HK-2 (cell line): ENCODE data around the gene EML6.

Experiments used
- DNase-seq: peaks from one replicate; pipeline ENCODE4 v3.0.0-alpha.2; 2018; ENCODE audit not compliant: unreplicated experiment

Gene EML6

GRCh38 chr2:54912305-54912704, 188.8 kb downstream of the EML6 start:
- no peak for DNase-seq

- no peak for DNase-seq
Observed at GRCh38 chr2:54912893-54913292, 189.4 kb downstream of the EML6 start.

GRCh38 chr2:54914637-54915036, 191.2 kb downstream of the EML6 start:
- DNase-seq, result no peak

- DNase-seq, result no peak
Observed at GRCh38 chr2:54915101-54915500, 191.6 kb downstream of the EML6 start.

GRCh38 chr2:54916637-54917036, 193.2 kb downstream of the EML6 start:
- no peak for DNase-seq

- DNase-seq, result no peak
Observed at GRCh38 chr2:54918647-54919280, 195.3 kb downstream of the EML6 start.

GRCh38 chr2:54920660-54921059, 197.2 kb downstream of the EML6 start:
- DNase-seq, result no peak

GRCh38 chr2:54924121-54924520, 200.7 kb downstream of the EML6 start:
- DNase-seq, result no peak

- DNase-seq, result no peak
Observed at GRCh38 chr2:54925022-54925421, 201.6 kb downstream of the EML6 start.

GRCh38 chr2:54927085-54927750, 203.8 kb downstream of the EML6 start:
- no peak for DNase-seq

GRCh38 chr2:54927751-54928615, 204.5 kb downstream of the EML6 start:
- no peak for DNase-seq

- no peak for DNase-seq
Observed at GRCh38 chr2:54928719-54929118, 205.3 kb downstream of the EML6 start.

GRCh38 chr2:54931473-54931872, 208.0 kb downstream of the EML6 start:
- DNase-seq, result no peak

- no peak for DNase-seq
Observed at GRCh38 chr2:54935389-54935788, 211.9 kb downstream of the EML6 start.

- DNase-seq, result no peak
Observed at GRCh38 chr2:54936766-54937165, 213.3 kb downstream of the EML6 start.

GRCh38 chr2:54939446-54940118, 216.1 kb downstream of the EML6 start:
- DNase-seq, result no peak

- no peak for DNase-seq
Observed at GRCh38 chr2:54940723-54941122, 217.3 kb downstream of the EML6 start.

GRCh38 chr2:54941248-54941984, 218.0 kb downstream of the EML6 start:
- DNase-seq, result no peak

- DNase-seq, result no peak
Observed at GRCh38 chr2:54942373-54942772, 218.9 kb downstream of the EML6 start.

GRCh38 chr2:54944724-54945326, 221.4 kb downstream of the EML6 start:
- DNase-seq, result no peak
